ENCODE results near the gene KSR1. TPM values are rescaled to one million over a fixed set of nuclear protein-coding genes. Genes with fewer than 3 reads are reported as not detected.

Gene KSR1
- total and polyA plus RNA-seq, 10 of the 15 experiments (the other 5 are each of a cell fraction or from before 2014, with no cell fraction given) = 0.97 to 66.6 (median 22.9) TPM

DNA sequence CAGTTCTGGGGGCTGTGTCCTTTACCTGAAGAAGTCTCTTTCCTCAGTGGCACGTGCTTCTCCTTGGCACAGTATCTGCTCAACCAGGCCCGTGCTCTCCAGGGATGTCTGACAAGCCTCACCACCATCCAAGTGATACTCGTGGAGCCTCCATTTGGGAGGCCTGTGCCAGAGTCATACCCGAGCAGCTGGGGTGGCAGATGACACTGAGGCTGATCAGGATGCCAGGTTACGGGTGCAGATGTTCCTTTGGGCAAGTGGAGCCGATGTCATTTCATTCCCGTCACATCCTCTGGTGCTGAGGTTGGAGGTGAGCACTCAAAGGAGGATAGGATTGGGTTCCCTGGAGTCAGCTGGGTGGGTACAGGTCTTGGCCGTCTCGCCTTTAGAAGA, 87.2 kb downstream of the KSR1 start:
- Histone ChIP-seq H4K20me1 (ENCODE audit: control insufficient read depth, insufficient read depth) (peaks cover 28% of the 10 kb centered on the region), H3K9me3 (replicated peaks; ENCODE audit: control insufficient read depth, insufficient read depth, low read length) (no peaks in the 10 kb centered on the region), H3K79me2 (ENCODE audit: control insufficient read depth, insufficient read depth, low read length) (peaks cover 41% of the 10 kb centered on the region), H3K9ac (ENCODE audit: control insufficient read depth, insufficient read depth, low read length) (no peak overlapping the region), H3K27me3 (replicated peaks in 1 of 2; ENCODE audit: control insufficient read depth in 2 of 2, insufficient read depth in 2 of 2, low read length in 1 of 2) (no peaks in the 10 kb centered on the region), H3K4me3 (no peak overlapping the region), H2AFZ (ENCODE audit: control insufficient read depth, low read depth, low read length) (no peak overlapping the region), H3K4me1 (ENCODE audit: control insufficient read depth, insufficient read depth, low read length) (peaks cover 68% of the 10 kb centered on the region), H3K4me2 (ENCODE audit: control insufficient read depth, insufficient read depth) (peak overlapping the region; percentile 88; the same call in 1 of the 2 replicates), H3K36me3 (ENCODE audit: control insufficient read depth in 2 of 2, insufficient read depth in 2 of 2, low read length in 1 of 2) (peaks cover 0 to 2% of the 10 kb centered on the region in 2 experiments; a peak in 2 of 4 replicates), H3K27ac (ENCODE audit: control insufficient read depth, insufficient read depth) (no peak overlapping the region; the same call in 1 of the 2 replicates)
- intact Hi-C loops (cut with micrococcal nuclease; ENCODE audit: unreplicated experiment) (loop anchor here (10.0 kb wide), 2 partner anchors 159 to 189 kb away; no protein-coding TSS in a partner anchor), in situ Hi-C loops (cut with MboI) (loop anchor here (5.0 to 10.0 kb wide), 5 partner anchors 36 to 501 kb away; partner anchors contain the start of gene NLK)
- no peak for ATAC-seq
- CTCF ChIA-PET = interaction anchor here (0.6 to 8.5 kb wide), 5 partner anchors 58 to 88 kb away, joined by 3 to 60 read pairs (median 9); no protein-coding TSS in a partner anchor
- 89% methylated on average over 9 of the region's 9 CpGs for WGBS (ENCODE audit: insufficient coverage, insufficient replicate concordance, low lambda C conversion rate, missing lambda C conversion rate)
- FAIRE-seq = no peak
- POLR2A ChIA-PET = interaction anchor here (1.8 to 2.2 kb wide), 2 partner anchors 82 to 83 kb away, joined by 5 read pairs; no protein-coding TSS in a partner anchor
- TF ChIP-seq HDGF (IDR thresholded peaks at IDR 0.05) (no peak), MXI1 (IDR thresholded peaks at IDR 0.05; ENCODE audit: low read depth, low read length) (no peak)
- no TSS peak for BruUV-seq (replicated peaks)
- no peak for DNase-seq (ENCODE audit: low read depth, low spot score)
- SMC1A ChIA-PET (ENCODE audit: uncharacterized antibody, unreplicated experiment) = interaction anchor here (0.7 to 8.5 kb wide), 10 partner anchors 12 to 85 kb away, joined by 3 to 120 read pairs (median 17); partner anchors contain the start of gene KSR1
- RAD21 ChIA-PET (ENCODE audit: unreplicated experiment) = interaction anchor here (1.1 to 6.9 kb wide), 8 partner anchors 15 to 69 kb away, joined by 3 to 98 read pairs (median 20); no protein-coding TSS in a partner anchor

DNA sequence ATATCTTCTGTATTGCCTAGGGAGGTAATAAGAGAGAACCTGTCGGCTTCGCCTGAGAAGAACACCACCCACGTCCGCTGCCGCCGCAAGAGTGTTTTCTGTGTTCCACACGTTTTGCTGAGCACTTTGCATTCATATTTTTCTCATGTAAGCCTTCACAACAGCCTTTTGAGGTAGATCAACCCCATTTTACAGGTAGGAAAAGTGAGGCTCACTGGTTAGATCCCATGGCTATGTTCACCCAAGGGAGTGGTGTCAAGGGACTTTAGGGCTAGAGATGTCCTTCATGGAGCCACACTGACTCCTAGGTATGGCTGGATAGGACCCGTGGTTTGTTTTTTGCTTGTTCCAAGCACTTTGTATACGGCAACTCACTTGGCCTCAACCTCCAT, 87.7 kb downstream of the KSR1 start:
- peak overlapping the region; percentile 48 for H3K27ac ChIP-seq (ENCODE audit: control insufficient read depth, insufficient read depth)
- in situ Hi-C loops (cut with MboI) = loop anchor here (5.0 to 10.0 kb wide), 5 partner anchors 37 to 501 kb away; partner anchors contain the start of gene NLK
- FAIRE-seq = no peak
- ATAC-seq = no peak
- ChIA-PET CTCF (interaction anchor here (0.6 to 8.5 kb wide), 17 partner anchors 9 to 326 kb away, joined by 3 to 60 read pairs (median 4); partner anchors contain the start of gene KSR1), POLR2A (interaction anchor here (0.6 to 4.0 kb wide), 9 partner anchors 31 to 84 kb away, joined by 3 to 23 read pairs (median 5); no protein-coding TSS in a partner anchor), RAD21 (ENCODE audit: unreplicated experiment) (interaction anchor here (0.9 to 6.9 kb wide), 17 partner anchors 13 to 307 kb away, joined by 3 to 113 read pairs (median 16); partner anchors contain the start of gene KSR1), SMC1A (ENCODE audit: uncharacterized antibody, unreplicated experiment) (interaction anchor here (0.6 to 8.5 kb wide), 16 partner anchors 12 to 303 kb away, joined by 3 to 120 read pairs (median 20); partner anchors contain the start of gene KSR1)
- H3K4me2 ChIP-seq (ENCODE audit: control insufficient read depth, insufficient read depth) = peak overlapping the region; percentile 88
- peaks cover 41% of the 10 kb centered on the region for H3K79me2 ChIP-seq (ENCODE audit: control insufficient read depth, insufficient read depth, low read length)
- WGBS (ENCODE audit: insufficient coverage, insufficient replicate concordance, low lambda C conversion rate, missing lambda C conversion rate) = 65% methylated on average over 9 of the region's 9 CpGs
- H3K9ac ChIP-seq (ENCODE audit: control insufficient read depth, insufficient read depth, low read length) = no peak overlapping the region
- no peak overlapping the region for H2AFZ ChIP-seq (ENCODE audit: control insufficient read depth, low read depth, low read length)
- no peaks in the 10 kb centered on the region for H3K9me3 ChIP-seq (replicated peaks; ENCODE audit: control insufficient read depth, insufficient read depth, low read length)
- intact Hi-C loops (cut with micrococcal nuclease; ENCODE audit: unreplicated experiment) = loop anchor here (1.0 to 10.0 kb wide), 7 partner anchors 23 to 189 kb away; no protein-coding TSS in a partner anchor
- DNase-seq (ENCODE audit: low read depth, low spot score) = no peak
- no peaks in the 10 kb centered on the region for H3K27me3 ChIP-seq (replicated peaks in 1 of 2; ENCODE audit: control insufficient read depth in 2 of 2, insufficient read depth in 2 of 2, low read length in 1 of 2)
- peaks cover 68% of the 10 kb centered on the region for H3K4me1 ChIP-seq (ENCODE audit: control insufficient read depth, insufficient read depth, low read length)
- H3K36me3 ChIP-seq (ENCODE audit: control insufficient read depth in 2 of 2, insufficient read depth in 2 of 2, low read length in 1 of 2) = peaks cover 0 to 2% of the 10 kb centered on the region in 2 experiments; a peak in 2 of 4 replicates
- H4K20me1 ChIP-seq (ENCODE audit: control insufficient read depth, insufficient read depth) = peaks cover 23% of the 10 kb centered on the region
- H3K4me3 ChIP-seq = no peak overlapping the region
- no TSS peak for BruUV-seq (replicated peaks)
- TF ChIP-seq, protein P1, sequence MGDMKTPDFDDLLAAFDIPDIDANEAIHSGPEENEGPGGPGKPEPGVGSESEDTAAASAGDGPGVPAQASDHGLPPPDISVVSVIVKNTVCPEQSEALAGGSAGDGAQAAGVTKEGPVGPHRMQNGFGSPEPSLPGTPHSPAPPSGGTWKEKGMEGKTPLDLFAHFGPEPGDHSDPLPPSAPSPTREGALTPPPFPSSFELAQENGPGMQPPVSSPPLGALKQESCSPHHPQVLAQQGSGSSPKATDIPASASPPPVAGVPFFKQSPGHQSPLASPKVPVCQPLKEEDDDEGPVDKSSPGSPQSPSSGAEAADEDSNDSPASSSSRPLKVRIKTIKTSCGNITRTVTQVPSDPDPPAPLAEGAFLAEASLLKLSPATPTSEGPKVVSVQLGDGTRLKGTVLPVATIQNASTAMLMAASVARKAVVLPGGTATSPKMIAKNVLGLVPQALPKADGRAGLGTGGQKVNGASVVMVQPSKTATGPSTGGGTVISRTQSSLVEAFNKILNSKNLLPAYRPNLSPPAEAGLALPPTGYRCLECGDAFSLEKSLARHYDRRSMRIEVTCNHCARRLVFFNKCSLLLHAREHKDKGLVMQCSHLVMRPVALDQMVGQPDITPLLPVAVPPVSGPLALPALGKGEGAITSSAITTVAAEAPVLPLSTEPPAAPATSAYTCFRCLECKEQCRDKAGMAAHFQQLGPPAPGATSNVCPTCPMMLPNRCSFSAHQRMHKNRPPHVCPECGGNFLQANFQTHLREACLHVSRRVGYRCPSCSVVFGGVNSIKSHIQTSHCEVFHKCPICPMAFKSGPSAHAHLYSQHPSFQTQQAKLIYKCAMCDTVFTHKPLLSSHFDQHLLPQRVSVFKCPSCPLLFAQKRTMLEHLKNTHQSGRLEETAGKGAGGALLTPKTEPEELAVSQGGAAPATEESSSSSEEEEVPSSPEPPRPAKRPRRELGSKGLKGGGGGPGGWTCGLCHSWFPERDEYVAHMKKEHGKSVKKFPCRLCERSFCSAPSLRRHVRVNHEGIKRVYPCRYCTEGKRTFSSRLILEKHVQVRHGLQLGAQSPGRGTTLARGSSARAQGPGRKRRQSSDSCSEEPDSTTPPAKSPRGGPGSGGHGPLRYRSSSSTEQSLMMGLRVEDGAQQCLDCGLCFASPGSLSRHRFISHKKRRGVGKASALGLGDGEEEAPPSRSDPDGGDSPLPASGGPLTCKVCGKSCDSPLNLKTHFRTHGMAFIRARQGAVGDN (IDR thresholded peaks at IDR 0.05) = 0 out of 2 replicates have a peak, but pooled peaks have one; percentile 3
- TF ChIP-seq MXI1 (IDR thresholded peaks at IDR 0.05; ENCODE audit: low read depth, low read length) (0 out of 2 replicates have a peak, but pooled peaks have one; percentile 9), SMAD1 (IDR thresholded peaks at IDR 0.05; ENCODE audit: low read depth, partially characterized antibody) (no peak), SMARCA5 (IDR thresholded peaks at IDR 0.05) (peak; percentile 63; the same call in 1 of the 2 replicates), EGR1 (IDR thresholded peaks at IDR 0.05; ENCODE audit: borderline replicate concordance in 1 of 2, low read depth in 2 of 2, low read length in 2 of 2) (0 out of 3 replicates have a peak, but pooled peaks of 1 of the 2 experiments have one; percentile 26), ESRRA (IDR thresholded peaks at IDR 0.05; ENCODE audit: low read length) (no peak)
- TF ChIP-seq, protein P2, sequence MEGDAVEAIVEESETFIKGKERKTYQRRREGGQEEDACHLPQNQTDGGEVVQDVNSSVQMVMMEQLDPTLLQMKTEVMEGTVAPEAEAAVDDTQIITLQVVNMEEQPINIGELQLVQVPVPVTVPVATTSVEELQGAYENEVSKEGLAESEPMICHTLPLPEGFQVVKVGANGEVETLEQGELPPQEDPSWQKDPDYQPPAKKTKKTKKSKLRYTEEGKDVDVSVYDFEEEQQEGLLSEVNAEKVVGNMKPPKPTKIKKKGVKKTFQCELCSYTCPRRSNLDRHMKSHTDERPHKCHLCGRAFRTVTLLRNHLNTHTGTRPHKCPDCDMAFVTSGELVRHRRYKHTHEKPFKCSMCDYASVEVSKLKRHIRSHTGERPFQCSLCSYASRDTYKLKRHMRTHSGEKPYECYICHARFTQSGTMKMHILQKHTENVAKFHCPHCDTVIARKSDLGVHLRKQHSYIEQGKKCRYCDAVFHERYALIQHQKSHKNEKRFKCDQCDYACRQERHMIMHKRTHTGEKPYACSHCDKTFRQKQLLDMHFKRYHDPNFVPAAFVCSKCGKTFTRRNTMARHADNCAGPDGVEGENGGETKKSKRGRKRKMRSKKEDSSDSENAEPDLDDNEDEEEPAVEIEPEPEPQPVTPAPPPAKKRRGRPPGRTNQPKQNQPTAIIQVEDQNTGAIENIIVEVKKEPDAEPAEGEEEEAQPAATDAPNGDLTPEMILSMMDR (IDR thresholded peaks at IDR 0.05 in 2 of 3, conservative IDR thresholded peaks at IDR 0.05 in 1 of 3; ENCODE audit: control insufficient read depth in 2 of 3, extremely low read depth in 1 of 3, insufficient read depth in 1 of 3, low read depth in 3 of 3, low read length in 3 of 3) = no peak

Measured in GM12878 (cell line).